T47D (cell line): Measurements from ENCODE around the gene DNAJC17.

Experiments
- DNase-seq, 2 experiments: peaks; one replicate each; pipeline versions ENCODE4 v3.0.0 to v3.0.0-alpha.2; 2011 to 2012; ENCODE audit warnings: low read depth in 1 of 2, low spot score in 1 of 2
- JUND ChIP-seq: IDR thresholded peaks from 2 replicates; pipeline ENCODE4 v1.6.1; 2012; ENCODE audit warnings: low read depth
- in situ Hi-C: cut with HindIII; loops from 2 replicates; pipeline ENCODE4 v1.10.0; 2016; ENCODE audit warnings: low sequenced_read_pairs, low pct_unique_long_range_greater_than_20kb

The DNAJC17 gene

GRCh38 chr15:40775740-40776536, 31.3 kb downstream of the DNAJC17 start:
- DNase-seq: peak in 1 of 2 experiments; percentile 41
- in situ Hi-C loops: no loop called here
- TF ChIP-seq JUND: no peak

- TF ChIP-seq JUND: no peak
- in situ Hi-C loops: no loop called here
Measured at GRCh38 chr15:40775007-40775406, 32.3 kb downstream of the DNAJC17 start.

GRCh38 chr15:40773902-40774301, 33.4 kb downstream of the DNAJC17 start:
- no peak for TF ChIP-seq JUND
- in situ Hi-C loops: no loop called here
- DNase-seq: no peak

More at GRCh38 chr15:40775007-40775406, 32.3 kb downstream of the DNAJC17 start:
- no peak for DNase-seq

DNA sequence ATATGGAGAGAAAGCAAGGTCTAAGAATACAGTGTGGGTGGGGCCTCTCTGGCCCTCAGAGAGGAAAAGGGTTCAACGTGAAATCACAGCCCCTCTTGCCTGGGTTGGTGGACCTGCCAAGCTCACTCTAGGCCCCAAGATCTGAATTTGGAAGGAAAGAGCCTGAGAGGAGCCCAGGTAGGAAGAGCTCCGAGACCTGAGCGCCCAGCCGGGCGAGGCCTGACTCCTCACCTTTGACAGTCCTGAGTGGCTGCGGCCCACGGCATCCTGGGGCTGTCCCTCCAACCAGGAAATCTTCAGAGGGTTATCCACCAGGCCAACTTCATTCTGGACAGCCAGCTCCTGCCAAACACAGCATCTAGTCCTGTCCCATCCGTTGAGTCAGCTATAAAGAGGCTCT, 33.8 kb downstream of the DNAJC17 start:
- DNase-seq: no peak
- TF ChIP-seq JUND: no peak
- in situ Hi-C loops: no loop called here

GRCh38 chr15:40772014-40772413, 35.3 kb downstream of the DNAJC17 start:
- in situ Hi-C loops: no loop called here
- no peak for TF ChIP-seq JUND
- DNase-seq: no peak

DNA sequence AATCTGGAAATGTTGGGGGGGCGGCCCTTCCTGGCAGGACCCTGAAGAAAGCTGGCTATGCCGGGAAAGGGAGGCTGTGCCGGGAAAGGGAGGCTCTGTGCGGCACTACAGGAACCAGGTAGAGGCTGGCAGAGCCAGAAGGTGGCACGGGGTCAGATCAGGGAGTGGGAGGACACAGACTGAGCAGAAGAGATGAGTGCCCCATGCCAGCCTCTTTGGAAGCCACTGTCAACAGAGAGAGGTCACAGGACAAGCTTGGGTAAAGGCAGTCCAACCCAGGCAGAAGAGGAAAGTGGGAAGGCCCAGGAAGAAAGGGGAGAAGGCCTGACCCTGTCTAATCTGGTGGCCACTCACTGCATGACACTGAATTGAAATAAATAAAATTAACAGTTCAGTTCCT, 36.0 kb downstream of the DNAJC17 start:
- no peak for TF ChIP-seq JUND
- in situ Hi-C loops: no loop called here
- DNase-seq: no peak

DNA sequence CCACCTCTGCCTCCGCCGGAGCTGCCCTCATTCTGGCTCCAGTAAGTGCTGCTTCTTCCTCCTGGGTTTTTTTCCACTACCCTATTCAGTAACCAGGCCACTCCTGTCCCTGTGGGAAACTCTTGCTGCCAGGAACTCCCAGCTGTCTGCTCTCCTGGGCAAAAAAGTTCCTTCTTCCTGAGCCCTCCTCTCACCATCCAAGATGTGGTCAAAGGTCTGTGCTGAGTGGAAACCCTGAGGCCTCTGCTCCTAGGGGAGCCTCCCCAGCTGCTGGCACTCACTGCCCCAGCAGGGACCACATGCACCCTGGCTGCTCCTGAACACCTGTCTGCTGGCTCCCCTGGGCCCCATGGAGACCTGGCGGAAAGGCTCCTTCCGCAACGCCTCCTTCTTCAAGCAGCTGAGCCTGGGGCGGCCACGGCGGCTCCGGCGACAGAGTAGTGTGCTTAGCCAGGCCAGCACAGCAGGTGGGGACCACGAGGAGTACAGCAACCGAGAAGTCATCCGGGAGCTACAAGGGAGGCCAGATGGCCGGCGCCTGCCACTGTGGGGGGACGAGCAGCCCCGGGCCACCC, 37.0 kb downstream of the DNAJC17 start:
- in situ Hi-C loops: no loop called here

GRCh38 chr15:40769274-40770146, 37.8 kb downstream of the DNAJC17 start, which contains the start of gene C15orf62:
Gene C15orf62, plus strand, starts transcription at chr15:40769980. Its CDS starts 516 bp downstream, at chr15:40770496.
- in situ Hi-C loops: no loop called here
- no peak for DNase-seq
- no peak for TF ChIP-seq JUND

More for the DNA sequence above, 37.0 kb downstream of the DNAJC17 start:
- no peak for DNase-seq
- TF ChIP-seq JUND: no peak

- no peak for DNase-seq
- in situ Hi-C loops: no loop called here
- TF ChIP-seq JUND: no peak
Measured at GRCh38 chr15:40768521-40769273, 38.6 kb downstream of the DNAJC17 start.

DNA sequence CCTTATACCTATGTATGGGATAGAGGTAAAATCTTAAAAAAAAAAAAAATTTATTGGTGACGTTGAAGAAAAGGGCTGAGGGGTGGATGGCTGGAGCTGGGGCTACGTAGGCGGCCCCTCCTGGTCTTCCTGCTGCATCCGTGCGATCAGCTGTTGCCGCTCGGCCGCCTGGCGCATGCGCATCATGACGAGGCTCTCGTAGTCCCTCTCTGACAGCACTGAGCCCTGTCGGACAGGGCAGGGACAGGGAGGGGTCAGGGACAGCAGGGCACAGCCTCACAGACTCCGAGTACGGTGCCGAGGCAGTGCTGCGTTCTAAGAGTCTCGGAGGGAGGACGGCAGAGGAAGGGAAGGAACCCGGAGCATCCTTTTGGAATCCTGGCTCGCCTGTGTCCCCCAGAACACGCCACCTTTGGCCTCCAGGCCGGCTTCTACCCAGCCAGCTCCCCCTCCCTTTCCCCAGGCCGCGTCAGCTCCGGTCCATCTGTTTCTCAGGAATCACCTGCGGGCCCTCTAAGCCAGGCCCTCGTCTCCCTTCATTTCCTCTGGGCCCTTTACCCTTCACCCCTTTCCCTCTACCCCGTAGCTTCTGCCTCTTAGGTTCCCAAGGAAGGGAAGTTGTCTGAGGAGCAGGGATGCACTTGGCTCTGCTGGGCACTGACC, 39.3 kb downstream of the DNAJC17 start:
- no peak for TF ChIP-seq JUND
- no peak for DNase-seq
- in situ Hi-C loops: no loop called here

GRCh38 chr15:40766906-40767837, 40.1 kb downstream of the DNAJC17 start:
- DNase-seq: no peak
- no peak for TF ChIP-seq JUND
- in situ Hi-C loops: no loop called here
